IgD-negative memory B cell (primary cell): ENCODE results near the gene TNK2. TPM values are rescaled to one million over a fixed set of nuclear protein-coding genes. Genes with fewer than 3 reads are reported as not detected.
"Not testable (repeated sequence)": the region's sequence is repeated elsewhere in the genome, so short reads cannot be mapped to it uniquely, and the experiment has no call there.

Experiments used
- H3K27ac Mint-ChIP-seq, 3 donors: one replicate each; pipeline ENCODE4 v1.8.0; 2020 to 2022; ENCODE audit warnings: mild to moderate bottlenecking in 3 of 3, mixed read lengths in 3 of 3, moderate library complexity in 1 of 3
- H3K27me3 Mint-ChIP-seq: one replicate; pipeline ENCODE4 v1.8.0; 2021; ENCODE audit warnings: mixed read lengths
- H3K36me3 Mint-ChIP-seq: one replicate; pipeline ENCODE4 v1.8.0; 2020; ENCODE audit warnings: mild to moderate bottlenecking, mixed read lengths
- H3K4me1 Mint-ChIP-seq, 3 donors: one replicate each; pipeline ENCODE4 v1.8.0; 2020 to 2022; ENCODE audit warnings: mixed read lengths in 3 of 3, mild to moderate bottlenecking in 1 of 3
- H3K4me3 Mint-ChIP-seq, 4 donors: one replicate each; pipeline ENCODE4 v1.8.0; 2020 to 2022; ENCODE audit warnings: mild to moderate bottlenecking in 4 of 4, mixed read lengths in 4 of 4, moderate library complexity in 3 of 4
- H3K9me3 Mint-ChIP-seq, 3 donors: one replicate each; pipeline ENCODE4 v1.8.0; 2020 to 2021; ENCODE audit warnings: mixed read lengths in 3 of 3, mild to moderate bottlenecking in 1 of 3
- polyA plus RNA-seq: library from polyadenylated mRNA; unstranded; fragments of 300-500 nt; fragmentation: Illumina TruSeq; gene quantifications from one replicate; pipeline ENCODE4 v1.2.3, GENCODE V29; 2021

Gene TNK2
- polyA plus RNA-seq, 1 donor from 2014 or later = 6.1 TPM

DNA sequence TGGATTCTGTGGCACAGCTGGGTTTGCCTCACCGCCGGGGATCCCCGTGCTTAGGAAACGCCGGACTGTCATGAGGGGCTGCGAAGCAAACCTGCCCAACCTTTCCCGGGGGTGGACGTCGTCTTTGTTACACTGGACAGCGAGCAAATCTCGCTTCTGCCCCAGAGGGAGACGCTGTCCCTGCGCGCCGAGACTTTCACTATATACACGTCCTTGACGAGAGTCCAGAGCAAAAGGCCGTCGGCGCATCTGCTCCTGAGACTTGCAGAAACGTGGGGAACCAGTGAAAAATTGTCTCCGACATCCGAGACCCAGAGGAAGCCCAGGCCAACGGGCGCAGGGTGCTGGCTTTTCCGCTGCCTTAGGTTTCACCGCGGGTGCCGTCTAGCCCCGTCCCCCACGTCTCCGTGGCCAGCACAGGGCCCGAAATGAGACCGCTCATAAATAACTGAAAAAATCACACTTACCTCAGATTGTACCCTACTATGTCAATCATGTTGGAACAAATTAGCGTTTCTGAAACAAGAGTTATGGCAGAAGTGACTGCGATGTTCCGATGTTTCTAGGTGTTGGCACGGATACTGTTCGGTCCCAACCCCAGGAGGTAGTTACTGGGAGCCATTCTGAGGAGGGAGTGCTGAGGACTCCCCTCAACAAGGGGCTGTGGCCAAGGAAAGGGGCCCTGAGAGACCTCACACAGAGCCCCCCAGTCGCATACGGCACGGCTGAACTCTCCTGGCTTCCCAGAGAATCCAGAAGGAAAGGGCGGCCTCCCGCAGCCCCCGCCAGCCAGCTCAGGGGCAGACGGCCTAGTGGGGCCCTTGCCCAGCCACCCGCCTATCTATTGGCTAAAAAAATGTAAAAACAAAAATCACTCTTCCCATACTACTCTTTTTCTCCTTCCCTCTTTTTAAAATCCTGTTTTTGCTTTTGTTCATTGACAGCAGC lies 82.2 kb downstream of the TNK2 start:
- H3K4me1 Mint-ChIP-seq = peaks cover 0 to 1% (median 0%) of the 10 kb centered on the region in 3 donors
- peaks cover 0 to 3% (median 0%) of the 10 kb centered on the region in 3 donors for H3K9me3 Mint-ChIP-seq
- H3K4me3 Mint-ChIP-seq = no peak overlapping the region
- peaks cover 1% of the 10 kb centered on the region for H3K36me3 Mint-ChIP-seq
- peaks cover 14% of the 10 kb centered on the region for H3K27me3 Mint-ChIP-seq
- H3K27ac Mint-ChIP-seq = no peak overlapping the region

DNA sequence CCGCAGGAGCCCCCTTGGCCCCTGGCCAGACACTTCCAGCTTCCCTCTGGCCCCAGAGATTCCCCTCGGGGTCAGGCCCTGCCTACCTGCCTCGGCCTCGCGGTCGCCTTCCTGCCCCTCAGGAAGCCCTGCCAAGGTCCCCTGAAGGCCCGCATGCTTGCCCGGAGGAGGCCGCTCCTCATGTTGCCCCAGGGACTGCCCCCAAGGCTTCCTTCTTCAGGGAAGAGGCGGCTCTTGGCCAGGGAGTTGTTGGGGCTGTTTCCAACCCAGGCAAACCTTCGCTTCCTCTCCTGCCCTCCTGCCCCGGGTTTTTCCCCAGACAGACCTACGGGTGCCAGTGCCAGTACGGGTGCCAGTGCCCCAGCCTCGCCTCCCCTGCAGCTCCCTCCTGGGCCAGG lies 83.2 kb downstream of the TNK2 start:
- Mint-ChIP-seq H3K36me3 (peaks cover 1% of the 10 kb centered on the region), H3K4me3 (no peak overlapping the region), H3K9me3 (peaks cover 0 to under 1% (median 0%) of the 10 kb centered on the region in 3 donors), H3K27ac (no peak overlapping the region), H3K4me1 (peaks cover 0 to 1% (median 0%) of the 10 kb centered on the region in 3 donors), H3K27me3 (peaks cover 16% of the 10 kb centered on the region)

DNA sequence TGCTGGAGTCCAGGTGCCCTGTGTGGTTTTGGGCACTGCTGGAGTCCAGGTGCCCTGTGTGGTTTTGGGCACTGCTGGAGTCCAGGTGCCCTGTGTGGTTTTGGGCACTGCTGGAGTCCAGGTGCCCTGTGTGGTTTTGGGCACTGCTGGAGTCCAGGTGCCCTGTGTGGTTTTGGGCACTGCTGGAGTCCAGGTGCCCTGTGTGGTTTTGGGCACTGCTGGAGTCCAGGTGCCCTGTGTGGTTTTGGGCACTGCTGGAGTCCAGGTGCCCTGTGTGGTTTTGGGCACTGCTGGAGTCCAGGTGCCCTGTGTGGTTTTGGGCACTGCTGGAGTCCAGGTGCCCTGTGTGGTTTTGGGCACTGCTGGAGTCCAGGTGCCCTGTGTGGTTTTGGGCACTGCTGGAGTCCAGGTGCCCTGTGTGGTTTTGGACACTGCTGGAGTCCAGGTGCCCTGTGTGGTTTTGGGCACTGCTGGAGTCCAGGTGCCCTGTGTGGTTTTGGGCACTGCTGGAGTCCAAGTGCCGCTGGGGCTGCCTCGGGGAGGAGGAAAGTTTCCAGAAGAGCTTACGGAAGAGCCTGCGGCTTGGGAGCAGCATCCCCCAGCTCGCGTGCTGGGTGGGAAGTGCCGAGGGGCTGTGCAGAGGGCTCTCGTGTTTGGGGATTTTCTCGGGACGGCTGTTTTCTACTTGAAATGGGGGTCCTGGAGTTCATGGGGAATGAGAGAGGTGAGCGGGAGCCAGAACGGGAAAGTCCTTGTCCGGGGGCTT lies 83.7 kb downstream of the TNK2 start:
- H3K36me3 Mint-ChIP-seq, H3K4me3 Mint-ChIP-seq, H3K9me3 Mint-ChIP-seq, H3K4me1 Mint-ChIP-seq, H3K27ac Mint-ChIP-seq: not testable (repeated sequence)
- peaks cover 21% of the 10 kb centered on the region for H3K27me3 Mint-ChIP-seq

DNA sequence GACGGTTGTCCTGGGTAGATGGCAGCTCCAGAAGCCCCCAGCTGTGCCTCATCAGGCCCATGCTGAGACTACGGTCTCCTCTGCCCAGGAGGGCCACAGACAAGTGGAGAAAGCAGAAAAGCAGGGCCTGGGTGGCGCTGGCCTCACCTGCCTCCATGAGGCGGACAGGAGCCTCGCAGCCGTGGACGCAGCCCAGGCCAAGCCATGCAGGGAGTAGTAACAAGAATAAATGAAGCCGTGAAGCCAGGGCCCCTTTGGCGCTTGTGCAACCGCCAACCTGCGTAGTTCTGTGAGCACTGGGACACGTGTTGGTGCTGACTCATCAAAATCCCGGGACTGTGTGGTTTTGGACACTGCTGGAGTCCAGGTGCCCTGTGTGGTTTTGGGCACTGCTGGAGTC lies 84.4 kb downstream of the TNK2 start:
- no peak overlapping the region for H3K4me3 Mint-ChIP-seq
- H3K9me3 Mint-ChIP-seq = no peaks in the 10 kb centered on the region
- peaks cover 0 to 1% (median 0%) of the 10 kb centered on the region in 3 donors for H3K4me1 Mint-ChIP-seq
- peaks cover 1% of the 10 kb centered on the region for H3K36me3 Mint-ChIP-seq
- peaks cover 22% of the 10 kb centered on the region for H3K27me3 Mint-ChIP-seq
- H3K27ac Mint-ChIP-seq = no peak overlapping the region

DNA sequence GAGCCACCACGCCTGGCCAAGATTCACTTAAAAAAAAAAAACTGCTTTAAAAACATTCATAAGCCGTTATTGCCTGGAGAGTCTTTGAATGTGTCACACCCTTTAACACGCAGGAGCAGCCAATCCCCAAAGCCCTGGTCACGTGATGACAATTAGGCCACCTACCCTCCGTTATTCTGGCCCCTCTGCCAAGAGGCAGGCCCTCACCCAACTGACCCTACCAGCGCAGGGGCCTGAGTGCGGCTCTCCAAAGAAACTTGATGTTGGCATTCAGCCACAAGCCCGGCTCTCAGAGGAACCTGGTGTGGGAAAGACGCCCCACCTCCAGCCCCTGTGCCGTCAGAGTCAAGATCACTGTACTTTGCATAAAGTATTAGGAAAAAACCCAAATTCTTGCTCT lies 85.1 kb downstream of the TNK2 start:
- no peak overlapping the region for H3K27ac Mint-ChIP-seq
- peaks cover 1% of the 10 kb centered on the region for H3K36me3 Mint-ChIP-seq
- H3K4me1 Mint-ChIP-seq = peaks cover 0 to 1% (median 0%) of the 10 kb centered on the region in 3 donors
- H3K27me3 Mint-ChIP-seq = peaks cover 22% of the 10 kb centered on the region
- H3K4me3 Mint-ChIP-seq = no peak overlapping the region
- H3K9me3 Mint-ChIP-seq = no peaks in the 10 kb centered on the region

DNA sequence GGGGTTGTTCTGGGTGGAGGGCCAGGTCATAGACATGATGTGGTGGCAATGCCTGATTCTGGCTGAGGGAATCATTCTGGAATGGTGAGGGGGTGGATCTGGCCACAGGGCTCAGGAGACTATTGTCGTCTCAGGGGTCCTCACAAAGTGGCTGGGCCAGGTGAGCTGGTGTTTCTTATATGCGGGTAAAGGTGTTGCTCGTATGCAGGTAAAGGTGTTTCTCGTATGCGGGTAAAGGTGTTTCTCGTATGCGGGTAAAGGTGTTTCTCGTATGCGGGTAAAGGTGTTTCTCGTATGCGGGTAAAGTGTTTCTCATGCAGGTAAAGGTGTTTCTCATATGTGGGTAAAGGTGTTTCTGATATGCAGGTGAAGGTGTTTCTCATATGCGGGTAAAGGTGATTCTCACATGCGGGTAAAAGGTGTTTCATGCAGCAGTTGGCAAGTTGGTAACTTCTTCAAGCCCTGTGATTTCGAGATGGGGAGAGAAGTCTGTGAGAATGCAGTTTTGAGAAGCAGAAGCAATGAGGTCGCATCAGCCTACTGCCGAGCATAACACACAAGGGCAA lies 86.1 kb downstream of the TNK2 start:
- no peaks in the 10 kb centered on the region for H3K9me3 Mint-ChIP-seq
- H3K27ac Mint-ChIP-seq = no peak overlapping the region
- peaks cover 22% of the 10 kb centered on the region for H3K27me3 Mint-ChIP-seq
- H3K36me3 Mint-ChIP-seq = peaks cover 1% of the 10 kb centered on the region
- H3K4me1 Mint-ChIP-seq = no peaks in the 10 kb centered on the region
- no peak overlapping the region for H3K4me3 Mint-ChIP-seq

DNA sequence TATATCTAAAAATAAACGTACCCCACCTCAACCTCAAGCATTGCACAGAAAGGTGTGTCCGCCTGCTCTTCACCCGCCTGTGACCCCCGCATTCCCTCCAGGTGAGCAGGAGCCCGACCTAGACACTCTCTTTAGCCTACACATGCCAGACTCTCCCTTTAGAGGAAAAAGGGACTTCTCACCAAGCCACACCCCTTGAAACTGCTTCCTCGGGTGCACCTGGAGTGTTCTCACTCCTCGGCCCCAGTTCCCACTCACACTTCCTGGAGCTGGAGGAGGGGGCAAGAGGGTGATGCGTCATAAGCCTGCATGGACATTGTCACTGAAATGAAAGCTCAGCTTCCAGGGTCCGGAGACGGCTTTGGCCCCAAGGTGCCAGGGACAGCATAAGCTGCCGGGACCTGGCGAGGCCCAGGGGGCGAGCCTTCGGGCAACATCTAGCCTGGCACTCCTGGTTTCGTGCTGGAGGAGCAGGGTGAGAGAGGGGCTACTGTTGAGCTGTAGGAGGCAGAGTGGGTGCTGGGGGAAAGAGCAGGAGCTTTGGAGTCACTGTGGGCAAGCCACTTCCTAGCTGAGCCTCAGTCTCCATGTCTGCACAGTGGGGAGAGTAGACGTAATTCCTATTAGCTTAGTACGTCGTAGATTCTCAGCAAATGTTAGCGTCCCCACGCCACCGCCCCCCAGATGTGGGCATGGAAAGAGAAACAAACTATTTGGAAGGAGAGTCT lies 86.8 kb downstream of the TNK2 start:
- Mint-ChIP-seq H3K9me3 (no peaks in the 10 kb centered on the region), H3K27ac (no peak overlapping the region), H3K27me3 (peaks cover 22% of the 10 kb centered on the region), H3K4me1 (no peaks in the 10 kb centered on the region), H3K36me3 (peaks cover under 1% of the 10 kb centered on the region), H3K4me3 (no peak overlapping the region)

DNA sequence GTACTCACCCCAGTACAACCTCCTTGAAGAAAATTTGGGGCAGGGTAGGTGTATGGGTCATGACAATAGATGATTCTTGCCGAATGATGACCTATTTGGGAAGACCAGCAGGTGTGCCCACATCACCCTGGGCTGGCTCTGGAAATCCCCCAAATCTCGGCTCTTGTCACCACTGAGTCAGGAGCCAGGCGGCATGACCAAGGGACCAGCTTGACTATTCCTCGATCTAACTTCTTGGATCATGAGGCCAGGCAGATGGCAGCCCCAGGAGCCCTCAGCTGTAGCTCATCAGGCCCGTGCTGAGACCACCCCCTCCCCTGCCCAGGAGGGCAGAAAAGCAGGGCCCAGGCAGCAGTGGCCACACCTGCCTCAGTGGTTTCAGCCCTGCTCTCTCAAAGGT lies 87.5 kb downstream of the TNK2 start:
- Mint-ChIP-seq H3K4me1 (no peaks in the 10 kb centered on the region), H3K27me3 (peaks cover 22% of the 10 kb centered on the region), H3K27ac (no peak overlapping the region), H3K4me3 (no peak overlapping the region), H3K9me3 (no peaks in the 10 kb centered on the region), H3K36me3 (no peaks in the 10 kb centered on the region)

DNA sequence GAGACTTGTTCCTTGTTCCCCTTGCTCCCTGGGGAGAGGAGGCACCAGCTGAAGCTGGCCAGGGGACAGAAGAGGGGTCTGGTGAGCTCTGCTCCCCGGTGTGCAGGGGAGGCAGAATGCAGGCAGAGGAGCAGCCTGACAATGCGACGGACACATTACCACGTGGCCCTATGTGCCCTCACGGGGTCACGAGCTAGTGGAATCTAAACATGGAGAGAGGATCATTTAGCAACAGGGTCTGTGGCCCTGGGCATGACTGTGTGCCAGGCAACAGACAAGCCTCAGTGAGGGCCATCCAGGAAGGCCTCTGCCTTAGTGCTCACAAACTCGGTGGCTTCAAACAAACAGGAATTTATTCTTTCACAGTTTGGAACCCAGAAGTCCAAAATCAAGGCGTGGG lies 88.2 kb downstream of the TNK2 start:
- no peaks in the 10 kb centered on the region for H3K9me3 Mint-ChIP-seq
- H3K27ac Mint-ChIP-seq = no peak overlapping the region
- H3K4me3 Mint-ChIP-seq = no peak overlapping the region
- no peaks in the 10 kb centered on the region for H3K4me1 Mint-ChIP-seq
- peaks cover 21% of the 10 kb centered on the region for H3K27me3 Mint-ChIP-seq
- H3K36me3 Mint-ChIP-seq = no peaks in the 10 kb centered on the region

DNA sequence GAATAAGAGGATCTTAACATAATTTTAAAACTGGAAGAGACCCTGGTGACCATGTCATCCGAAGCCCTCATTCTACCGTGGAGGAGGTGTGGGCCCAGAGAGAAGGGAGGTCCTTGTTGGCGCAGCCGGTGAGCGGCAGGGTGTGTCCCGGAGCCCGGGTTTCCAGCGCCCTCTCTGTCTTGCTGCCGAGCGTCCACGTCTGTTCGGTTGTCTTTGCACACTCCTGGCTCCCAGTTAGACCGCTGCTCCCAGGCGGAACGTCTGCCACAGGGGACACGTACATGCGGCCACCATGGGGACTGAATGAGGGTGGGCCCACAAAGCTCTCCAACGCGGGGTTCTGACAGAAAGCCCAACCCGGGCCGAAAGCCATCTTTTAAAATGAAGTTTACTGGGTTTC lies 90.0 kb downstream of the TNK2 start:
- no peaks in the 10 kb centered on the region for H3K9me3 Mint-ChIP-seq
- no peaks in the 10 kb centered on the region for H3K36me3 Mint-ChIP-seq
- H3K4me1 Mint-ChIP-seq = no peaks in the 10 kb centered on the region
- H3K27me3 Mint-ChIP-seq = peaks cover 16% of the 10 kb centered on the region
- H3K4me3 Mint-ChIP-seq = no peak overlapping the region
- H3K27ac Mint-ChIP-seq = peak overlapping the region in 1 of 3 donors; percentile 39

DNA sequence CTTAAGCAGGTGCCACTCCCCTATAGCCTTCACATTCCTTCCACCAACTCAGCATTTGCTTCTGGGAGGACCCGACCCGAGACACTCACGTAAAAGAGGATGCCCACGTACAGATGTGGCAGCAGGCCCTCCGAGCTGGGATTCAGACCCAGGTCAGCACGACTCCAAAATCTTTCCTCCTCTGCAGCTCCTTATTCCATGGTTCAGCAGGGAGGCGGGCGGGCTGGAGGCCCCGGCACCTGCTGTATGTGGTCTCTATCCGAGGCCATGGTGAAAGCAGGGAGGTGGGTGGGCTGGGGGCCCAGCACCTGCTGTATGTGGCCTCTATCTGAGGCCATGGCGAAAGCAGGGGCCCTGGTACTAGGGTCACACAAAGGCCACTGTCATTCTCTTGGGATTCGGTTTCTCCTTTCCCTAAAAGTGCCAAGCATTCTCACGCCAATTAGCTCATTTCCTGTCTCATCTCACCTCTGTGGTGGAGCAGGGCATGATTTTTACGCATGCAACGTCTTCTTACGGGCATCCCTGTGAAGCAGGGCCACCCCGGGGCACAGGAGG lies 90.7 kb downstream of the TNK2 start:
- H3K4me1 Mint-ChIP-seq = no peaks in the 10 kb centered on the region
- H3K4me3 Mint-ChIP-seq = no peak overlapping the region
- H3K27ac Mint-ChIP-seq = peak overlapping the region in 1 of 3 donors; percentile 39
- H3K36me3 Mint-ChIP-seq = no peaks in the 10 kb centered on the region
- H3K27me3 Mint-ChIP-seq = peaks cover 13% of the 10 kb centered on the region
- H3K9me3 Mint-ChIP-seq = no peaks in the 10 kb centered on the region

DNA sequence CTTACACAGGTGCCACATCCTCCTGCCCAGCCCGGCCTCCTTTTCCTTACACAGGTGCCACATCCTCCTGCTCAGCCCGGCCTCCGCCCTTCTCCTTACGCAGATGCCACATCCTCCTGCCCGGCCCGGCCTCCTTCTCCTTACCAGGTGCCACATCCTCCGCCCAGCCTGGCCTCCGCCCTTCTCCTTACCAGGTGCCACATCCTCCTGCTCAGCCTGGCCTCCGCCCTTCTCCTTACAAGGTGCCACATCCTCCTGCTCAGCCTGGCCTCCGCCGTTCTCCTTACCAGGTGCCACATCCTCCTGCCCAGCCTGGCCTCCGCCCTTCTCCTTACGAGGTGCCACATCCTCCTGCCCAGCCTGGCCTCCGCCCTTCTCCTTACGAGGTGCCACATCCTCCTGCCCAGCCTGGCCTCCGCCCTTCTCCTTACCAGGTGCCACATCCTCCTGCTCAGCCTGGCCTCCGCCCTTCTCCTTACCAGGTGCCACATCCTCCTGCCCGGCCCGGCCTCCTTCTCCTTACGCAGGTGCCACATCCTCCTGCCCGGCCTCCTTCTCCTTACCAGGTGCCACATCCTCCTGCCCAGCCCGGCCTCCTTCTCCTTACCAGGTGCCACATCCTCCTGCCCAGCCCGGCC lies 92.0 kb downstream of the TNK2 start:
- not testable (repeated sequence) for H3K27me3 Mint-ChIP-seq, H3K4me3 Mint-ChIP-seq, H3K9me3 Mint-ChIP-seq, H3K27ac Mint-ChIP-seq, H3K4me1 Mint-ChIP-seq, H3K36me3 Mint-ChIP-seq

DNA sequence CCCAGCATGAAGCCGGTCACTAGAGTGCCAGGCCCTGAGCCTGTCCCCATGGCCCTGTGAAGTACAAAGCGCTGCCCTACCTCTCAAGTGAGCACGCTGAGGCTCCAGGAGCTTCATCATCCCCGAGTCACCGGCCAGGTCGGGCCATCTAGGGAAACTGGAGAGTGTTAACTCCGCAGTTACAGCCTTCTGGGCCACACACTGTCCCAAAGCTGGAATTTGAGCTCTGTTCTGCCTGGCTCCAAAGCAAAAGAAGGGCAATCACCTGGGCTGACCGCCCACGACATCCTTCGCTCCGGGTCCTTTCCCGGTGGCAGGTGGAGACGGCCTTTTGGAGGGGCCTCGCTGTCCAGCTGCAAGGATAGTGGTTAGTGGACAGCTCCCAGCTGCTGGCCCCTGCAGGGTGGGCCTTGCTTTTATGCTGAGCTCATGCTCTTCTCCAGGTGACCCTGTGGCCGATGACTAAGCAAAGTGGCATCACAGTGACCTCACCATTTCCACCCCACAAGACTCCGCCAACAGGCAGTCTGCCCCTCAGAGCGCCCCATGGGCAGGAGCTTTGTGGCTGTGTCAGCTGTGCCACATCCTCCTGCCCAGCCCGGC lies 93.1 kb downstream of the TNK2 start:
- H3K36me3 Mint-ChIP-seq = no peaks in the 10 kb centered on the region
- no peak overlapping the region for H3K4me3 Mint-ChIP-seq
- H3K27ac Mint-ChIP-seq = no peak overlapping the region

More for the DNA sequence above, 93.1 kb downstream of the TNK2 start:
- Mint-ChIP-seq H3K4me1 (peaks cover 0 to 1% (median 0%) of the 10 kb centered on the region in 3 donors), H3K27me3 (peaks cover 10% of the 10 kb centered on the region), H3K9me3 (no peaks in the 10 kb centered on the region)
